ENCODE data around the gene ACCS.

The ACCS gene

DNA sequence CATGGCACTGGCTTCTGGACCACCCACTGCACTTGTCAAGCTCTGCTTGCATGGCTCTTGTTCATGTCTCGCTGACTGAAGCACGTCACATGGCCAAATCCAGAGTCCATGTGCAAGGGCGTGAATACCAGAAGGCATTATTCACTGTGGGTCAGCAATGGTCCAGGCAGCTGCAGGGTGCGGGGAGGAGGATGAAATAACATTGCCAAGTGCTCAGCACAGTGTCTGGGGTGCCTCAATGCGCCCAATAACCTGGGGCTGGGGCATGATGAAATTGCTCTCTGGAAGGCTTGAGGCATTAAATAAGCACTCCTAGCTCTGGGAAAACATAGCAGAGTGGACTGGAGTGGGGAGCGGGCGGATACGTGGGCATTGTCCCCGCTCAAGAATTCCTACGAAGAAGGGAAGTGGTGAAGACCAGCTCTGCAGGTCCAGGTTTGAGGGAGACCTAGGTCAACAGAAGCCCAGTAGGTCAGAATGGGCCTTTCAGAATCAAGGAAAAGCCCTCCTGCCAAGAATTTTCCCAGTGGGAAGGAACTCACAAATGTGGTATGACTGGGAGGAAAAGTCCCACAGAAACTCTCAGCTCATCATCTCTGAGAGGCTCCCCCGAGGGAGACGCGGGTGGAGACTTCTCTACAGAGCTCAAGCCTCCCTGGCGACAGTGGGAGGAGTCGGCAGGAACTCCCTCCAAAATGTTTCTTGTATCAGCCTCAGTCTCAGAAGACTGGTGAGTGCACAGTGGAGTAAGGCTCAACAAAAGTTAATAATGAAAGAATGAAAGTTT is 33.6 kb upstream of the ACCS start:
- no peak for TF ChIP-seq ZNF274 (IDR thresholded peaks at IDR 0.05; ENCODE audit: low read depth, low read length)
- TF ChIP-seq SUZ12 (IDR thresholded peaks at IDR 0.05; ENCODE audit: extremely low read depth, insufficient read depth, insufficient read length): no peak
- TF ChIP-seq YY1 (IDR thresholded peaks at IDR 0.05; ENCODE audit: insufficient read depth, insufficient read length): no peak
- no peak for DNase-seq (ENCODE audit: low read depth, low spot score)
- no peaks in the 10 kb centered on the region for H3K9me3 ChIP-seq (ENCODE audit: insufficient read depth, low read length)
- no peak overlapping the region for H3K9ac ChIP-seq (ENCODE audit: insufficient read length, low read depth)
- no peak overlapping the region for H3K4me3 ChIP-seq (ENCODE audit: insufficient read length, low read depth)
- no peaks in the 10 kb centered on the region for H3K36me3 ChIP-seq (ENCODE audit: insufficient read depth, insufficient read length, low read length)
- H3K27me3 ChIP-seq (ENCODE audit: insufficient read depth, insufficient read length): peaks cover 2% of the 10 kb centered on the region
- peaks cover 22% of the 10 kb centered on the region for H3K4me1 ChIP-seq (ENCODE audit: insufficient read depth, insufficient read length)

DNA sequence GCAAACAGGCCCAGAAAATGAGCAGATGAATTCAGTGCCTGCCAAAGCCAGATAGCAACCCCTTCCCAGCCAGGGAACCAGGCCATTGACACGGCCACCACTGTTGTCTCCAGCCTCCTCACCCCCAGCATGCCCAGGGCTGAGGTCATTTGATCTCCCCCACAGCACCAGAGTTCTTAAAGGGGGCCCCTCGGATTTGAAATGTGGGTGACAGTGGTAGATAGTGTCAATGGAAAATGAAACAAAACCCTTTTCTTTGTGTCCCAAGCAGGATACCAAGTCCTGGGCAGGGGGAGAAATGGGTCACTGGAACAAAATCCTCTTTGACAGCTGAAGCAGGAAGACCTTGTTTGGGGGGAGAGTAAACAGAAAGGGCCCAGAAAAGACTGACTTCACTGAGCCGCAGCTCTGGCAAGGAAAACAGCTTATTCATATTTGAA is 32.6 kb upstream of the ACCS start:
- peaks cover 22% of the 10 kb centered on the region for H3K4me1 ChIP-seq (ENCODE audit: insufficient read depth, insufficient read length)
- H3K36me3 ChIP-seq (ENCODE audit: insufficient read depth, insufficient read length, low read length): no peaks in the 10 kb centered on the region
- peaks cover 2% of the 10 kb centered on the region for H3K27me3 ChIP-seq (ENCODE audit: insufficient read depth, insufficient read length)
- H3K9me3 ChIP-seq (ENCODE audit: insufficient read depth, low read length): no peaks in the 10 kb centered on the region
- TF ChIP-seq YY1 (IDR thresholded peaks at IDR 0.05; ENCODE audit: insufficient read depth, insufficient read length) (no peak), ZNF274 (IDR thresholded peaks at IDR 0.05; ENCODE audit: low read depth, low read length) (no peak), SUZ12 (IDR thresholded peaks at IDR 0.05; ENCODE audit: extremely low read depth, insufficient read depth, insufficient read length) (no peak)
- no peak for DNase-seq (ENCODE audit: low read depth, low spot score)
- no peak overlapping the region for H3K9ac ChIP-seq (ENCODE audit: insufficient read length, low read depth)
- H3K4me3 ChIP-seq (ENCODE audit: insufficient read length, low read depth): no peak overlapping the region

DNA sequence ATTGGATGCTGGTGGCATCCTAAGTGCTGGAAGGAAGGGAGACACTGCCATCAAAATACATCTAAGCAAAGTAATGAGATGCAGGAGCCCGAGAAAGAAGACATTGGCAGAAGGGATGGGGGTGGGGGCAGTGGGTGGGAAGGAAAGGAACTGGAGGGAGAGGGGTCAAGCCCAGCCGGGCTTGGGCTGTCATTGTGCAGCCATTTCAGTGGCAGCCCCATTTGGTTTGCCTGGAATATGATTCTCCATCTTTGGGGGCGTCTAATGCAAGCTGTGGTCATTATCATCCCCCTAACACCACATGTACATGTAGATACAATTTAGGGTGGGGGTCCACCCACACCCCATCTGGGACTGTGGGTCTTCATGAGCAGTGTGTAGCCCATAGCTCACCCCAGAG is 32.2 kb upstream of the ACCS start:
- TF ChIP-seq SUZ12 (IDR thresholded peaks at IDR 0.05; ENCODE audit: extremely low read depth, insufficient read depth, insufficient read length) (no peak), YY1 (IDR thresholded peaks at IDR 0.05; ENCODE audit: insufficient read depth, insufficient read length) (no peak), ZNF274 (IDR thresholded peaks at IDR 0.05; ENCODE audit: low read depth, low read length) (no peak)
- Histone ChIP-seq H3K36me3 (ENCODE audit: insufficient read depth, insufficient read length, low read length) (no peaks in the 10 kb centered on the region), H3K4me1 (ENCODE audit: insufficient read depth, insufficient read length) (peaks cover 22% of the 10 kb centered on the region), H3K9me3 (ENCODE audit: insufficient read depth, low read length) (no peaks in the 10 kb centered on the region), H3K4me3 (ENCODE audit: insufficient read length, low read depth) (no peak overlapping the region), H3K27me3 (ENCODE audit: insufficient read depth, insufficient read length) (peaks cover 2% of the 10 kb centered on the region), H3K9ac (ENCODE audit: insufficient read length, low read depth) (no peak overlapping the region)
- DNase-seq (ENCODE audit: low read depth, low spot score): no peak

DNA sequence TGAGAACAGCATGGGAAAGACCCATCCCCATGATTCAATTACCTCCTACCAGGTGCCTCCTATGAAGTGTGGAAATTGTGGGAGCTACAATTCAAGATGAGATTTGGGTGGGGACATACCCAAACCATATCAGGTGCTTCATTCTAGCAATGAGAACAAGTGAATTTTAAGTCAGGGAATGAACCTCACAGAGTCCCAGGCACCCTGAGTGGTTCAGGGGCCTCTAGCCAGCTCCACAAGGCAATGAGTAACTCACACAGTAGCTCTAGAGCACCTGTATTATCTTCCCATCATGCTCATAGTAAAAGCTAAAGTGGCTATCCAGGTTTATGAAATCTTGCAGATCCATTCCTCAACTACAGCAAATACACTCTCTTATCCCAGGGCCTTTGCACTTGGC is 31.4 kb upstream of the ACCS start:
- Histone ChIP-seq H3K36me3 (ENCODE audit: insufficient read depth, insufficient read length, low read length) (no peaks in the 10 kb centered on the region), H3K9me3 (ENCODE audit: insufficient read depth, low read length) (no peaks in the 10 kb centered on the region), H3K4me3 (ENCODE audit: insufficient read length, low read depth) (no peak overlapping the region), H3K9ac (ENCODE audit: insufficient read length, low read depth) (no peak overlapping the region), H3K4me1 (ENCODE audit: insufficient read depth, insufficient read length) (peaks cover 22% of the 10 kb centered on the region), H3K27me3 (ENCODE audit: insufficient read depth, insufficient read length) (peaks cover 2% of the 10 kb centered on the region)
- no peak for DNase-seq (ENCODE audit: low read depth, low spot score)
- TF ChIP-seq YY1 (IDR thresholded peaks at IDR 0.05; ENCODE audit: insufficient read depth, insufficient read length) (no peak), ZNF274 (IDR thresholded peaks at IDR 0.05; ENCODE audit: low read depth, low read length) (no peak), SUZ12 (IDR thresholded peaks at IDR 0.05; ENCODE audit: extremely low read depth, insufficient read depth, insufficient read length) (no peak)

DNA sequence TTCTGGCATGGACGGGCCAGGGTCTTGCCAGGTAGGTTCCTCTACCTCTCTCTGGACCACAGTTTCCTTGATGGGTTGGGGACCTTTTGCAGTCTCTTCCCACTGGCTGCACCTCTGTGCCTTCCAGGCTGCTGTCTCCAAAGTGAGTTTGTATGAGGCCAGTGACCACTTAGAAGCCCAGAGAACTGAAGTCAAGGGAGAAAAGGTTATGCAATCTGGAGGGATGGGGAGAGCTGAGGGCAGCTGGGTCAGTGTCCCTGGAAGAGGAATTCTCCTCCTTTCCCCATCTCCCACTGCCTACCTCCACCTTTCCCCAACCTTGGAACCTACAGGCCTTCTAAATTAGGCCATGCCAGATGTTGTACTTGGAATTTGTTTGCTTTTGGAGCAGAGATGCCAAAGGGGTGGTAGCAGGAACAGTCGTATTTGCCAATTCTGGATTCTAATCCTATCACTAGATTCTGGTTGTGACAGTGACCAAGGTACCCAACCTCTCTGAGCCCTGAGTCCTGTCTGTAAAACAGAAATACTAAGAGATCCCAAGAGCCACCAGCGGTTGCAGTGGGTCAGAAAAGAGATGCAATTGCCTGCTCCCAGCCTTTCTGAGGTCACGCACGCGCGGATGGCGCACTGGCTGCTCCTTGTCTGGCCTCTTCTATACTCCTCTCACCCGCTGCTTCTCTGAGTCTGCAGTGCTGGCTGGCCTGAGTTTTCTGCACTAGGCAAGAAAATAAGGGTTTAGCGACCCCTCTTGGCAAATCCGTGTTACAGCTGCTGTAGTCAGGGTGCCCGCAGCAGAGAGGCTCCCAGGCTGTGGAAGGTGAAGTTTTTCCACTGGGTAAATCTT is 29.0 kb upstream of the ACCS start:
- H3K4me1 ChIP-seq (ENCODE audit: insufficient read depth, insufficient read length): peaks cover 12% of the 10 kb centered on the region
- H3K9me3 ChIP-seq (ENCODE audit: insufficient read depth, low read length): peaks cover 16% of the 10 kb centered on the region
- DNase-seq (ENCODE audit: low read depth, low spot score): peak; percentile 77
- no peak for TF ChIP-seq SUZ12 (IDR thresholded peaks at IDR 0.05; ENCODE audit: extremely low read depth, insufficient read depth, insufficient read length)
- no peak for TF ChIP-seq YY1 (IDR thresholded peaks at IDR 0.05; ENCODE audit: insufficient read depth, insufficient read length)
- no peak for TF ChIP-seq ZNF274 (IDR thresholded peaks at IDR 0.05; ENCODE audit: low read depth, low read length)
- no peak overlapping the region for H3K4me3 ChIP-seq (ENCODE audit: insufficient read length, low read depth)
- no peaks in the 10 kb centered on the region for H3K36me3 ChIP-seq (ENCODE audit: insufficient read depth, insufficient read length, low read length)
- peak overlapping the region; percentile 42 for H3K9ac ChIP-seq (ENCODE audit: insufficient read length, low read depth)
- H3K27me3 ChIP-seq (ENCODE audit: insufficient read depth, insufficient read length): peaks cover 2% of the 10 kb centered on the region

DNA sequence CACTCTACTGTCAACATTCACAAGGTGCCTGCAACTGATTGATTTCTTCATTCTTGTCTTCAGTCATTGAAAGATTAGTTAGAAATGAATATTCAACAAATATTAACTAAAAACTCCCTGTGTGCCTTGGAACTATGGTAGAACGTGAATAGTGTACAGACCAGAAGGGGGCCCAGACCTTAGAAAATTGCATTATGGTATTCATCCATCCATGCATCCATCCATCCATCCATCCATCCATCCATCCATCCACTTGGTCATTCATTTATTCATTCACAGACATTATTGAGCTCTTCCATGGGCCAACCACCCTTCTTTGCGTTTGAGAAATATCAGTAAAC is 28.4 kb upstream of the ACCS start:
- peaks cover 7% of the 10 kb centered on the region for H3K4me1 ChIP-seq (ENCODE audit: insufficient read depth, insufficient read length)
- no peak for TF ChIP-seq ZNF274 (IDR thresholded peaks at IDR 0.05; ENCODE audit: low read depth, low read length)
- no peak for TF ChIP-seq YY1 (IDR thresholded peaks at IDR 0.05; ENCODE audit: insufficient read depth, insufficient read length)
- no peak for TF ChIP-seq SUZ12 (IDR thresholded peaks at IDR 0.05; ENCODE audit: extremely low read depth, insufficient read depth, insufficient read length)
- H3K27me3 ChIP-seq (ENCODE audit: insufficient read depth, insufficient read length): peaks cover 2% of the 10 kb centered on the region
- H3K36me3 ChIP-seq (ENCODE audit: insufficient read depth, insufficient read length, low read length): no peaks in the 10 kb centered on the region
- no peak overlapping the region for H3K9ac ChIP-seq (ENCODE audit: insufficient read length, low read depth)
- H3K9me3 ChIP-seq (ENCODE audit: insufficient read depth, low read length): peaks cover 18% of the 10 kb centered on the region
- H3K4me3 ChIP-seq (ENCODE audit: insufficient read length, low read depth): no peak overlapping the region
- no peak for DNase-seq (ENCODE audit: low read depth, low spot score)

DNA sequence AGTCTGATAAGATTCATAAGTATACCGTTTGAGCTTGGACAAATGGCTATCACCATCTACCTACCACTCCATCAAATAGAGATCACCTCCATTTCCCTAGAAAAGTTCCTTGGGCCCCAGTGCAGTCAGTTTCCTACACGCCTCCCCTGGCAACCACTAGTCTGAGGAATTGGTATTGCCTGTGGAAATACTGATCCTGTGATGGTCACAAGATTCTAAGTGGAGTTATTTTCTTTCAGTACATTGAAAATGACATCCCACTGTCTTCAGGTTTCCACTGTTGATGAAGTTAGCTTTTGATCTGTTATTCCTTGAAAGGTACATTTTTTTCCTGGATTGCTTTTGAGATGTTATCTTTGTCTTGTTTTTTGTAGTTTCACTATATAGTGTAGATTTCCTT is 22.9 kb upstream of the ACCS start:
- TF ChIP-seq ZNF274 (IDR thresholded peaks at IDR 0.05; ENCODE audit: low read depth, low read length): no peak
- no peak for TF ChIP-seq SUZ12 (IDR thresholded peaks at IDR 0.05; ENCODE audit: extremely low read depth, insufficient read depth, insufficient read length)
- no peak for TF ChIP-seq YY1 (IDR thresholded peaks at IDR 0.05; ENCODE audit: insufficient read depth, insufficient read length)
- H3K4me1 ChIP-seq (ENCODE audit: insufficient read depth, insufficient read length): no peaks in the 10 kb centered on the region
- H3K36me3 ChIP-seq (ENCODE audit: insufficient read depth, insufficient read length, low read length): no peaks in the 10 kb centered on the region
- H3K4me3 ChIP-seq (ENCODE audit: insufficient read length, low read depth): no peak overlapping the region
- H3K27me3 ChIP-seq (ENCODE audit: insufficient read depth, insufficient read length): no peaks in the 10 kb centered on the region
- DNase-seq (ENCODE audit: low read depth, low spot score): no peak
- H3K9me3 ChIP-seq (ENCODE audit: insufficient read depth, low read length): peaks cover 18% of the 10 kb centered on the region
- no peak overlapping the region for H3K9ac ChIP-seq (ENCODE audit: insufficient read length, low read depth)

Data from NT2/D1 (cell line).